Measurements from ENCODE around the gene FGFRL1.

FGFRL1 gene

DNA sequence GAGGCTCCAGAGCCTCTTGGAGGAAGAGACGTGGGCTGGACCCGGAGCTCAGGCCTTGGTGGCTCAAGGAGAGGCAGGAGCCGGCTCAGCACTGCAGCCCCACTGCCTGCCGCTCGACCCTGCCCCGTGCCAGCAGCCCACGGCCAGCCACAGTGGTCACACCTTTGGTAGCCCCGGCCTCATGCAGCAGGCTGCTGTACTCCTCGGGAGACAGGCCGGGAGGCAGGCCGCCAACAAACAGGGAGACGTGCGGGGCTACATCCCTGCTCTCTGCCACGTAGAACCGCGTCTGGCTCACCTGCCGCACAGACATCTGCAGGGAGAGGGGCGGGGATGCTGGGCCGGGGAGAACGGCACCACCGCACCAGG lies 45.7 kb upstream of the FGFRL1 start:
- TF ChIP-seq, protein P1, sequence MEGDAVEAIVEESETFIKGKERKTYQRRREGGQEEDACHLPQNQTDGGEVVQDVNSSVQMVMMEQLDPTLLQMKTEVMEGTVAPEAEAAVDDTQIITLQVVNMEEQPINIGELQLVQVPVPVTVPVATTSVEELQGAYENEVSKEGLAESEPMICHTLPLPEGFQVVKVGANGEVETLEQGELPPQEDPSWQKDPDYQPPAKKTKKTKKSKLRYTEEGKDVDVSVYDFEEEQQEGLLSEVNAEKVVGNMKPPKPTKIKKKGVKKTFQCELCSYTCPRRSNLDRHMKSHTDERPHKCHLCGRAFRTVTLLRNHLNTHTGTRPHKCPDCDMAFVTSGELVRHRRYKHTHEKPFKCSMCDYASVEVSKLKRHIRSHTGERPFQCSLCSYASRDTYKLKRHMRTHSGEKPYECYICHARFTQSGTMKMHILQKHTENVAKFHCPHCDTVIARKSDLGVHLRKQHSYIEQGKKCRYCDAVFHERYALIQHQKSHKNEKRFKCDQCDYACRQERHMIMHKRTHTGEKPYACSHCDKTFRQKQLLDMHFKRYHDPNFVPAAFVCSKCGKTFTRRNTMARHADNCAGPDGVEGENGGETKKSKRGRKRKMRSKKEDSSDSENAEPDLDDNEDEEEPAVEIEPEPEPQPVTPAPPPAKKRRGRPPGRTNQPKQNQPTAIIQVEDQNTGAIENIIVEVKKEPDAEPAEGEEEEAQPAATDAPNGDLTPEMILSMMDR (IDR thresholded peaks at IDR 0.05; ENCODE audit: low read depth, low read length, missing control alignments), result no peak
- H3K4me3 ChIP-seq (ENCODE audit: low read depth, low read length), result no peak overlapping the region
- no peak for DNase-seq (ENCODE audit: low read depth)

GRCh38 chr4:966266-967112 lies 44.9 kb upstream of the FGFRL1 start:
- no peak for DNase-seq (ENCODE audit: low read depth)
- no peak overlapping the region for H3K4me3 ChIP-seq (ENCODE audit: low read depth, low read length)
- TF ChIP-seq, protein P1 (IDR thresholded peaks at IDR 0.05; ENCODE audit: low read depth, low read length, missing control alignments), result no peak

DNA sequence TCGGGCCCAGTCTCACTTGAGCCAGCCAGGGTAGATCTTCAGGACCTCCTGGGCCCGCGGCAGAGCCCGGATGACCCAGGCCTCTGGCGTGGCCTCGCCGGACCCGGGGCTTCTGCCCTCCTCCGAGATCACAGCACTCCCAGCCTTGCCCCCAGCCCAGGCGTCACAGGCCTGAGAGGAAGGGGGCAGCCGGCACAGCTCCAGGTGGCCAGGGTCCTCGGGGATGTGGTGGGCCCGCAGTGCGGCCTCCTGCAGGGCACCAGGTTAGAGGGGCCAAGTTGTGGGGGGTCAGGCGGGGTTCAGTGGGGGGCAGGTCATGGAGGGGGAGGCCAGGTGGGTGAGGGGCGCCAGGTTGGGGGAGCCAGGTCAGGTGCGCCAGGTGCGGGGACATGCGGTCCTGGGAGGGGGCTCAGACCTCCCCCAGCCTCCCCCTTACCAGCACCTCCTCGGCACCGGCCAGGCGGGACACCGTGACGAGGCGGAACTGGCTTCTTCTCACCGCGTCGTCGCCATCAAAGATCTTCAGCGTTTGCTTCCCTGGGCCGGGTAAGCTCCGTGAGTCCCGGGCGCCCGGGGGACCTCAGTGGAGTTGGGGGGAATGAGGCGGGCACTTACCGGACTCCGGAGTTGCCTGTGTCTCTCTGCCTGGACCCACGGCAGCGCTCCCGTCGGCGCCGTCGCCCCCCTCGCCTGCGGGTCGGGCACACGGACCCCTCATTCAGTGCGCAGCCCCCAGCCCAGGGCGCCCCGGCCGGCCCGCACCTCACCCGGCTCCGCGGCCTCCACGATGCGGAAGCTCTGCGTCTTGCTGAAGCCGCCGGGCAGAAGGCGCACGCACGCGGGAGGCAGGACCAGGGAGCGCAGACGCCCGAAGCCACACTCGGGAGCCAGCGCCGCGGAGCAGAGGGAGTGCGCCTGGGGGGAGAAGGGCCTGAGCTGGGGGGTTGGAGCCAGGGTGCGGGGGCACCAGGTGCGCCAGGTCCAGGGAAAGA lies 44.0 kb upstream of the FGFRL1 start:
- no peak overlapping the region for H3K4me3 ChIP-seq (ENCODE audit: low read depth, low read length)
- DNase-seq (ENCODE audit: low read depth), result no peak
- TF ChIP-seq, protein P1 (IDR thresholded peaks at IDR 0.05; ENCODE audit: low read depth, low read length, missing control alignments), result no peak

GRCh38 chr4:968221-968620 lies 43.2 kb upstream of the FGFRL1 start:
- TF ChIP-seq, protein P1 (IDR thresholded peaks at IDR 0.05; ENCODE audit: low read depth, low read length, missing control alignments), result no peak
- no peak overlapping the region for H3K4me3 ChIP-seq (ENCODE audit: low read depth, low read length)
- no peak for DNase-seq (ENCODE audit: low read depth)

- H3K4me3 ChIP-seq (ENCODE audit: low read depth, low read length), result no peak overlapping the region
- TF ChIP-seq, protein P1 (IDR thresholded peaks at IDR 0.05; ENCODE audit: low read depth, low read length, missing control alignments), result no peak
- DNase-seq (ENCODE audit: low read depth), result no peak
Observed at GRCh38 chr4:968621-969394, 42.6 kb upstream of the FGFRL1 start.

- DNase-seq (ENCODE audit: low read depth), result no peak
- no peak overlapping the region for H3K4me3 ChIP-seq (ENCODE audit: low read depth, low read length)
- TF ChIP-seq, protein P1 (IDR thresholded peaks at IDR 0.05; ENCODE audit: low read depth, low read length, missing control alignments), result no peak
Observed at GRCh38 chr4:970046-970745, 41.2 kb upstream of the FGFRL1 start.
